Heart right ventricle (tissue), 16 donors: ENCODE measurements around the gene THEMIS. TPM values are rescaled to one million over a fixed set of nuclear protein-coding genes. Genes with fewer than 3 reads are reported as not detected.

Source experiments
- ATAC-seq, 8 donors: fragments of 200-7000 bp; cut with Tn5 transposase; one replicate each; pipeline ENCODE4 v1.9.1; 2020; ENCODE audit warnings: mild to moderate bottlenecking in 8 of 8, moderate library complexity in 8 of 8, moderate number of reproducible peaks in 1 of 8
- DNase-seq, 2 donors: peaks; one replicate each; pipeline ENCODE4 v3.0.0-alpha.2; 2020
- H3K27ac ChIP-seq, 10 donors: fragments of 200-600 bp; sonication (generic) in 2 of 10; one replicate each; pipeline versions ENCODE4 v1.5.0 to v1.8.0; 2020 to 2022; ENCODE audit warnings: mild to moderate bottlenecking in 3 of 10
- H3K27me3 ChIP-seq, 7 donors: fragments of 200-600 bp; one replicate each; pipeline ENCODE4 v1.8.0; 2021 to 2022; ENCODE audit warnings: mild to moderate bottlenecking in 2 of 7
- H3K36me3 ChIP-seq, 9 donors: fragments of 200-600 bp; sonication (generic) in 1 of 9; one replicate each; pipeline versions ENCODE4 v1.5.0 to v1.8.0; 2020 to 2022; ENCODE audit warnings: mild to moderate bottlenecking in 2 of 9
- H3K4me1 ChIP-seq, 9 donors: fragments of 200-600 bp; sonication (generic) in 1 of 9; one replicate each; pipeline versions ENCODE4 v1.5.0 to v1.8.0; 2020 to 2022; ENCODE audit warnings: mild to moderate bottlenecking in 4 of 9
- H3K4me3 ChIP-seq, 10 donors: fragments of 200-600 bp; sonication (generic) in 2 of 10; one replicate each; pipeline versions ENCODE4 v1.5.0 to v1.8.0; 2020 to 2022; ENCODE audit warnings: mild to moderate bottlenecking in 7 of 10, moderate library complexity in 2 of 10
- H3K9me3 ChIP-seq, 11 donors: fragments of 200-600 bp in 10 of 11; sonication (generic) in 2 of 11; one replicate each; pipeline versions ENCODE4 v1.5.0 to v1.8.0; 2013 to 2022; ENCODE audit warnings: mild to moderate bottlenecking in 2 of 11, control low read depth in 1 of 11, moderate library complexity in 1 of 11
- CTCF ChIP-seq, 9 donors: fragments of 200-600 bp; sonication (generic) in 2 of 9; IDR thresholded peaks; one replicate each; pipeline versions ENCODE4 v1.5.0 to v1.8.0; 2021 to 2022; ENCODE audit warnings: antibody characterized with exemption in 9 of 9, mild to moderate bottlenecking in 5 of 9, moderate library complexity in 1 of 9
- WGBS, 2 donors: extraction: QIAGEN DNeasy Blood & Tissue Kit; methylation state at CpG; one replicate each; pipeline ENCODE4 v1.1.7; 2013; ENCODE audit warnings: inconsistent platforms in 1 of 2; 5-methylcytosine and 5-hydroxymethylcytosine counted together
- intact Hi-C, 10 donors: fragments of 100-400 bp; cut with DNase I; formaldehyde crosslinking; loops; one replicate each; pipeline versions ENCODE4 v1.11.1 to v1.14.2; 2022
- polyA plus RNA-seq, 2 donors: library from polyadenylated mRNA; stranded (reverse); fragments of 200-250 nt; gene quantifications; one replicate each; pipeline ENCODE4 v1.2.3, GENCODE V29; 2013
- total RNA-seq, 10 donors: library from RNA; stranded (reverse); fragmentation: NEBNext Ultra II Directional in 3 of 10; extraction: Animal tissue kit (Norgen Biotek cat#: 25700) in 3 of 10; gene quantifications; one replicate each; pipeline versions ENCODE4 v1.2.1 to v1.2.4, GENCODE V29; 2021 to 2023
- donor health status: Arrhythmogenic right ventricular cardiomyopathy.
- donor health status: ischemic (EF 13 %, LVEDD 7.1; RV severe dilation, severe dysfunction).
- donor health status: healthy with polysubstance abuse.
- donor health status: DM: no; HTN: yes; CAD: no.
- donor health status: DM: no; HTN: no; CAD: no.
- donor health status: ischemic (EF 25% LVEDD 6.9; RV normal size, moderate dysfunction).
- donor health status: ischemic (EF 25% LVEDD 5.7; RV mildly dilated, moderate dysfunction).
- donor health status: healthy.
- donor health status: DM: yes; HTN: yes; CAD: no.
- donor health status: Ischemic cardiomyopathy.
- donor health status: ischemic (EF 35%, LVEDD 5.7; RV mildly dilated, moderate dysfunction).
- donor health status: nonischemic (EF 11% LVEDD 7.7; RV severe dilation, severe dysfunction).
- donor health status: DM: yes; HTN: yes; CAD: no.
- donor health status: PGD.
- donor health status: ischemic (EF 29% LVEDD 5.4; RV normal size, mild dysfunction).
- donor health status: nonischemic (EF 23%, LVEDD 6.1; RV moderate dilation, normal function).

The THEMIS gene
- total and polyA plus RNA-seq, 12 donors, result 0.01 to 2.0 (median 0.14) TPM; not detected in 4

- Histone ChIP-seq H3K36me3 (no peaks in the 10 kb centered on the region), H3K4me1 (no peaks in the 10 kb centered on the region), H3K9me3 (peaks cover 0 to 8% (median 0%) of the 10 kb centered on the region in 11 donors), H3K27ac (no peak overlapping the region), H3K27me3 (no peaks in the 10 kb centered on the region), H3K4me3 (no peak overlapping the region)
- intact Hi-C loops, result no loop called here
- 91 to 92% methylated on average over 3 of the region's 3 CpGs for WGBS, 2 donors
- DNase-seq (no peak), ATAC-seq (no peak)
- no peak for TF ChIP-seq CTCF (IDR thresholded peaks at IDR 0.05)
Measured at GRCh38 chr6:127749095-127749494, 151.8 kb downstream of the THEMIS start.

- Histone ChIP-seq H3K27me3 (no peaks in the 10 kb centered on the region), H3K4me1 (no peaks in the 10 kb centered on the region), H3K4me3 (no peak overlapping the region), H3K27ac (no peak overlapping the region), H3K36me3 (no peaks in the 10 kb centered on the region), H3K9me3 (peaks cover 0 to 8% (median 0%) of the 10 kb centered on the region in 11 donors)
- no peak for DNase-seq
- intact Hi-C loops, result no loop called here
- no peak for TF ChIP-seq CTCF (IDR thresholded peaks at IDR 0.05)
- WGBS, 2 donors, result 46 to 55% methylated on average over 2 of the region's 2 CpGs
- no peak for ATAC-seq
Measured at GRCh38 chr6:127748290-127748689, 152.6 kb downstream of the THEMIS start.

GRCh38 chr6:127738423-127738822 lies 162.4 kb downstream of the THEMIS start:
- no peak for ATAC-seq
- intact Hi-C loops, result loop anchor here in 7 of 10 donors (5.0 to 10.0 kb wide), 4 partner anchors 986 to 1516 kb away; no protein-coding TSS in a partner anchor
- H3K27ac ChIP-seq, result no peak overlapping the region
- H3K4me1 ChIP-seq, result no peaks in the 10 kb centered on the region
- H3K36me3 ChIP-seq, result no peaks in the 10 kb centered on the region
- H3K9me3 ChIP-seq, result no peaks in the 10 kb centered on the region
- no peaks in the 10 kb centered on the region for H3K27me3 ChIP-seq
- no peak overlapping the region for H3K4me3 ChIP-seq
- no peak for TF ChIP-seq CTCF (IDR thresholded peaks at IDR 0.05)
- no peak for DNase-seq
- WGBS, 2 donors, result 43 to 50% methylated on average over 3 of the region's 3 CpGs

GRCh38 chr6:127737768-127738167 lies 163.1 kb downstream of the THEMIS start:
- WGBS, 2 donors, result 71 to 73% methylated on average over 3 of the region's 3 CpGs
- H3K27me3 ChIP-seq, result no peaks in the 10 kb centered on the region
- no peak for TF ChIP-seq CTCF (IDR thresholded peaks at IDR 0.05)
- H3K4me3 ChIP-seq, result no peak overlapping the region
- H3K27ac ChIP-seq, result no peak overlapping the region
- H3K36me3 ChIP-seq, result no peaks in the 10 kb centered on the region
- H3K4me1 ChIP-seq, result no peaks in the 10 kb centered on the region
- DNase-seq (no peak), ATAC-seq (no peak)
- H3K9me3 ChIP-seq, result no peaks in the 10 kb centered on the region
- intact Hi-C loops, result loop anchor here in 8 of 10 donors (2.0 to 10.0 kb wide), 5 partner anchors 987 to 1517 kb away; no protein-coding TSS in a partner anchor
